Measurements from ENCODE around the gene ERC1.

Gene ERC1

GRCh38 chr12:1503281-1503711, 512.3 kb downstream of the ERC1 start:
- no peak for DNase-seq

GRCh38 chr12:1504304-1504894, 513.4 kb downstream of the ERC1 start:
- DNase-seq = no peak

- no peak for DNase-seq
Observed at GRCh38 chr12:1504895-1505311, 513.9 kb downstream of the ERC1 start.

GRCh38 chr12:1505576-1505975, 514.6 kb downstream of the ERC1 start:
- DNase-seq = no peak

- no peak for DNase-seq
Observed at GRCh38 chr12:1507308-1507707, 516.3 kb downstream of the ERC1 start.

GRCh38 chr12:1509413-1510052, 518.5 kb downstream of the ERC1 start:
- DNase-seq = no peak

GRCh38 chr12:1510056-1510812, 519.2 kb downstream of the ERC1 start:
- DNase-seq = no peak

- DNase-seq = no peak
Observed at GRCh38 chr12:1515010-1515409, 524.0 kb downstream of the ERC1 start.

- DNase-seq = no peak
Observed at GRCh38 chr12:1515428-1515827, 524.4 kb downstream of the ERC1 start.

GRCh38 chr12:1517007-1517406, 526.0 kb downstream of the ERC1 start:
- no peak for DNase-seq

GRCh38 chr12:1517734-1518525, 526.9 kb downstream of the ERC1 start:
- no peak for DNase-seq

- DNase-seq = no peak
Observed at GRCh38 chr12:1518591-1519516, 527.8 kb downstream of the ERC1 start.

GRCh38 chr12:1519642-1520041, 528.6 kb downstream of the ERC1 start:
- no peak for DNase-seq

- no peak for DNase-seq
Observed at GRCh38 chr12:1523046-1523445, 532.0 kb downstream of the ERC1 start.

- DNase-seq = no peak
Observed at GRCh38 chr12:1523558-1524050, 532.6 kb downstream of the ERC1 start.

- DNase-seq = no peak
Observed at GRCh38 chr12:1525858-1526257, 534.8 kb downstream of the ERC1 start.

- DNase-seq = no peak
Observed at GRCh38 chr12:1527789-1528188, 536.8 kb downstream of the ERC1 start.

GRCh38 chr12:1528791-1529190, 537.8 kb downstream of the ERC1 start:
- DNase-seq = no peak

GRCh38 chr12:1529228-1529861, 538.3 kb downstream of the ERC1 start:
- no peak for DNase-seq

Data from anterior cingulate cortex (tissue), 58 donors.